ENCODE data around the gene TANC1. TPM values are rescaled to one million over a fixed set of nuclear protein-coding genes. Genes with fewer than 3 reads are reported as not detected.

Gene TANC1
- polyA plus RNA-seq, 2 donors = 18.1 to 21.4 TPM

DNA sequence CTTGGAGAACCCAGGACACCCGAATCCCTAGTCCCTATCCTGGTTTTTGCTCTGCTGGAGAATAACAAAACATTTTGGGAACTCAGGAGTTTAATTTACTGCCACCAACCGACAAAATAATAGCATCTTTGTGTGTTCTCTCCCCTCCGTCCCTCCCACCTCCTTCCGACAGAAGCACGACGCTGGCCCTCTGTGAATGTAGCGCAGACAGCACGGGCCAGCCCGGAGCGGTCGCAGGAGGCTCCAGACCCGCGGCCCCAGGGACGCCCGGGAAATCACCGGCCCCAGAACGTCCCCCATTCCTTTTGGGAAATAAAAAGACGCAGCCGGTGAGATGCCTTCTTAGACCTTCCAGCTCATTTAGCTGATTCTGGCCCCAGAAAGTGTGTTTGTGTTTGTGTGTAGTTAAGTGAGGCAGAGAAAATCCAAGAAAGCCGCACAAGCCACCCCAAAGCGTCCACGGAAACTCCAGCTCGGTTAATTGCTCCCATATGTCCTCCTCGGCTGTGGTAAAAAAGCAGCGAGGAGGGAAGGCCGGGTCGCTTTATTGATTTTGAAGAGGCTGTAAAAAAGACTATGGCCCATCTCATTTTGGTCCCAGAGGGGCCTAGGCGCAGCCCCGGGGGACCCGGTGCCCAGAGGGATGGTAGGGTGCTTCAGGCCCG, 577 bp upstream of the TANC1 start:
- Histone ChIP-seq H3K4me1 (ENCODE audit: control insufficient read depth in 2 of 2, insufficient read depth in 2 of 2, low read length in 1 of 2) (peaks cover 0 to 2% of the 10 kb centered on the region in 2 donors), H3K27me3 (ENCODE audit: control insufficient read depth in 1 of 2, insufficient read depth in 2 of 2, low read length in 2 of 2) (no peaks in the 10 kb centered on the region), H3K4me3 (ENCODE audit: low read depth in 1 of 2, low read length in 2 of 2) (peak overlapping the region; percentile 79 to 91), H3K9me3 (ENCODE audit: control insufficient read depth in 2 of 2, insufficient read depth in 1 of 2, low read depth in 1 of 2, low read length in 1 of 2) (no peaks in the 10 kb centered on the region), H3K27ac (ENCODE audit: low read depth in 2 of 2, low read length in 1 of 2) (peak overlapping the region; percentile 90 to 94), H3K36me3 (ENCODE audit: control insufficient read depth in 2 of 2, insufficient read depth in 2 of 2, low read length in 1 of 2) (no peaks in the 10 kb centered on the region)
- 4 to 5% methylated on average over 31 of the region's 31 CpGs for WGBS, 2 donors

DNA sequence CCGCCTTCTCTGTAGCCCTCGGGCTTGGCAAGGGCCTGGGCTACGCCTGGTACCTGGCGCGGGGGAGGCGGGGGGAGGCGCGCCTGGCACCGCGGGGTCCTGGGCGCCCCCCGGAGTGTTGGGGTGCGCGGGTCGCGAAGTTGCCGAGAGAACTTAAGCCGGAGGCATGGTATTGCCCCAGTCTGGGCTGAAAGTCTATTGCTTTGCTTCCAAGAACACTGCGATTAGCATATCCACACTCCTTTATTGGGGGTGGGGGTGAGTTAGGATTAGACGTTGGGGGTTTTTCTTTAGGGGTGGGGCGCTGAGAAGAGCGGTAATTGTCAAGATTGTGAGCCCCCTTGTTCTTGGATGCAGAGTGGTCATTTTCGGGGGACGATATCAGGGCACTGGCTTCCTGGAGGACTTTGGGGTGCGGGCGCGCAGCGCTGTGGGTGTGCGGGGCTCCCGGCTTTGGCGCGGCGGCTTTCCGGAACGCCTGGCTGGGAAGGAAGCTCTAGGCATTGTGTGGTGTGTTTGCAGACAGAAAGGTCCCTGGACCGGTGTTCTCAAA, 798 bp downstream of the TANC1 start:
- peaks cover 0 to 2% of the 10 kb centered on the region in 2 donors for H3K4me1 ChIP-seq (ENCODE audit: control insufficient read depth in 2 of 2, insufficient read depth in 2 of 2, low read length in 1 of 2)
- peak overlapping the region; percentile 90 to 94 for H3K27ac ChIP-seq (ENCODE audit: low read depth in 2 of 2, low read length in 1 of 2)
- H3K27me3 ChIP-seq (ENCODE audit: control insufficient read depth in 1 of 2, insufficient read depth in 2 of 2, low read length in 2 of 2) = no peaks in the 10 kb centered on the region
- peak overlapping the region; percentile 79 to 91 for H3K4me3 ChIP-seq (ENCODE audit: low read depth in 1 of 2, low read length in 2 of 2)
- H3K9me3 ChIP-seq (ENCODE audit: control insufficient read depth in 2 of 2, insufficient read depth in 1 of 2, low read depth in 1 of 2, low read length in 1 of 2) = no peaks in the 10 kb centered on the region
- WGBS, 2 donors = 1% methylated on average over 36 of the region's 36 CpGs
- no peaks in the 10 kb centered on the region for H3K36me3 ChIP-seq (ENCODE audit: control insufficient read depth in 2 of 2, insufficient read depth in 2 of 2, low read length in 1 of 2)

DNA sequence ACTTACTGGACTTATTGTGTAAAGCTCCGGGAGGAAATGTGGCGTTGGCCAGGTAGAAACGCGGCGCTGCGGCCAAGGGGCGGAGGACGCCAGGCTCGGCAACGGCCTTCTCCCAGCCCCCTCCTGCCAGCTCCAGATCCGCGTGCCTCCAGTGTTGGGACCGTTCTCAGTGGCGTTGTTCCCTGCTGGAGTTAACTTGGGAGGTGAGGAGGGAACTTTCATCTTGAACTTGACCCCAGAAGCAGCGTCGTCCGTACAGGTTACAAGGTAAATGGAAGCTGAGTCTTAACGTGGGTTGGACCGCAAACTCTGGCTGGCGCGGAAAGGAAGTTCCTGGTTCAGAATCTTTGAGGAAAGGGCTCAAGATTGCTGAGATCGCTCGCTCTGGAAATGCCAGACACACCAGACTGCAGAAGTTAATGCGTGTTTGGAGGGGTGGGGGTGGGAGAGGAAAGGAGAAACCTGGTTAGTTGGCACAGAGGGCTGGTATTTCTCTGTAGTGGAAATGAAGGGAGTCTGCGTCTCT, 1.3 kb downstream of the TANC1 start:
- Histone ChIP-seq H3K4me3 (ENCODE audit: low read depth in 1 of 2, low read length in 2 of 2) (peak overlapping the region; percentile 79 to 91), H3K36me3 (ENCODE audit: control insufficient read depth in 2 of 2, insufficient read depth in 2 of 2, low read length in 1 of 2) (no peaks in the 10 kb centered on the region), H3K27me3 (ENCODE audit: control insufficient read depth in 1 of 2, insufficient read depth in 2 of 2, low read length in 2 of 2) (no peaks in the 10 kb centered on the region), H3K27ac (ENCODE audit: low read depth in 2 of 2, low read length in 1 of 2) (peak overlapping the region; percentile 90 to 94), H3K9me3 (ENCODE audit: control insufficient read depth in 2 of 2, insufficient read depth in 1 of 2, low read depth in 1 of 2, low read length in 1 of 2) (no peaks in the 10 kb centered on the region), H3K4me1 (ENCODE audit: control insufficient read depth in 2 of 2, insufficient read depth in 2 of 2, low read length in 1 of 2) (peaks cover 0 to 2% of the 10 kb centered on the region in 2 donors)
- WGBS, 2 donors = 1% methylated on average over 25 of the region's 25 CpGs

DNA sequence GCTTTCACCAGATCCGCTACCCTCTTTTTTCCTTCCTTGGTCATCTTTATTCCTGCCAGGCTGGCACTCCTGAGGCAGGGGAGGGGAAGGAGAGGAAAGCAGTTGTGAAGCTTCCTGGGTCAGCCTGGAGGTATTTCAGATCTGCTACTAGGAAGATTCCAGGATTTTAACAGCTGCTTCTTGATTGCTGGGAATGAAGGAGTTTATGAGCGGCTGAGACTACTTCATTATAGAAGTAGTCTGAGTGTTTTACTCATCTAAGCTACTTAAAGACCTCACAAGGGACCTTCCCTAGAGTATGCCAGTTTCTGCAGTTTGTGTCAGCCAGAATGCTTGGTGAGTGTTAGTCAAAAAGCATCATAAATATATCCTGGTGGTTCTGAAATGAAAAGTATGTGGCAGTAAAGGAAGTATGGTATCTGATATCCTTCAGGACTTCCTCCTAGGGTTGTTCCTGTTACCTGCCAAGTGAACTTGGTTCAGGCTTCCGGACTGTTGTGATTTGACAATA, 1.9 kb downstream of the TANC1 start:
- peaks cover 0 to 2% of the 10 kb centered on the region in 2 donors for H3K4me1 ChIP-seq (ENCODE audit: control insufficient read depth in 2 of 2, insufficient read depth in 2 of 2, low read length in 1 of 2)
- peak overlapping the region; percentile 90 to 94 for H3K27ac ChIP-seq (ENCODE audit: low read depth in 2 of 2, low read length in 1 of 2)
- no peaks in the 10 kb centered on the region for H3K36me3 ChIP-seq (ENCODE audit: control insufficient read depth in 2 of 2, insufficient read depth in 2 of 2, low read length in 1 of 2)
- peak overlapping the region; percentile 79 to 91 for H3K4me3 ChIP-seq (ENCODE audit: low read depth in 1 of 2, low read length in 2 of 2)
- no peaks in the 10 kb centered on the region for H3K27me3 ChIP-seq (ENCODE audit: control insufficient read depth in 1 of 2, insufficient read depth in 2 of 2, low read length in 2 of 2)
- no peaks in the 10 kb centered on the region for H3K9me3 ChIP-seq (ENCODE audit: control insufficient read depth in 2 of 2, insufficient read depth in 1 of 2, low read depth in 1 of 2, low read length in 1 of 2)
- 15 to 19% methylated on average over 3 of the region's 3 CpGs for whole genome bisulfite sequencing, 2 donors

DNA sequence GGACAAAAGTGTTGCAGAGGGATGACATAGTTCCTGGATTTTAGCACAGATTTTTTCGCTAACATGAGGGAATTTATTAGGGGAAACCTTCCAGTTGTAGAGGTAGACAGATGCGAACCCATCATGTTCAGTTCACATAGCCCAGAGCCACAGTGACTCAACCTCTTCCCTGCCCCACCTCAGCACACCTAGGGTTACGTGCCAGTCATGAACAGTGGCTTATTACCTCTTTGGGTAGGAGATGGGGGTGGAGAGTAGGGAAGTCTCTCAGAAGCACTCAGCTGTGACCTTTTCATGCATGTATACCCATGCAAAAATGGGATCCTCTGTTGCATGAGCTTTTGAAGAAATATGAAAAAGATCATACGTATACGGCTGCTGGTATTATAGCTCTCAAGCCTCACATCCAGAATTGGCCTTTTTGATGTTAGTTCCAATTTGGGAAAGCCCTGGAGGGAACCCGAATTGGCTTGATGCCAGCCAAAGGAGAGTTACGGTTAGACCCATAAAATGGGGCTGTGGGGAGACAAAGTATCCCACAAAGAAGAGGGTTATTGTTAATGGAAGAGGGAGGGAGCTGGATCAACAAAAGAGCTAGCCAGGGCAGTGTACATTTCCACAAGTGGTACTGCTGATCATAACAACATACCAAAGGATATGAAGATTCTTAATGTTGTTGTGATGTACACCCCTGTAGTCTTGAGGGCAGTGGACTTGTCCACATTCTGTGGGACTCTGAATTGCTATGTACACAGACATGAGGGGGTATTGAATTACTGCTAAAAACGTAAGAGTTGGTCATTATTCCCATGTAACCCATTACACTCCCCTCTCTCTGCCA, 4.9 kb downstream of the TANC1 start:
- Histone ChIP-seq H3K27me3 (ENCODE audit: control insufficient read depth in 1 of 2, insufficient read depth in 2 of 2, low read length in 2 of 2) (no peaks in the 10 kb centered on the region), H3K4me1 (ENCODE audit: control insufficient read depth in 2 of 2, insufficient read depth in 2 of 2, low read length in 1 of 2) (peaks cover 0 to 2% of the 10 kb centered on the region in 2 donors), H3K9me3 (ENCODE audit: control insufficient read depth in 2 of 2, insufficient read depth in 1 of 2, low read depth in 1 of 2, low read length in 1 of 2) (no peaks in the 10 kb centered on the region), H3K27ac (ENCODE audit: low read depth in 2 of 2, low read length in 1 of 2) (no peak overlapping the region), H3K4me3 (ENCODE audit: low read depth in 1 of 2, low read length in 2 of 2) (no peak overlapping the region), H3K36me3 (ENCODE audit: control insufficient read depth in 2 of 2, insufficient read depth in 2 of 2, low read length in 1 of 2) (no peaks in the 10 kb centered on the region)
- 50 to 51% methylated on average over 8 of the region's 8 CpGs for WGBS, 2 donors

DNA sequence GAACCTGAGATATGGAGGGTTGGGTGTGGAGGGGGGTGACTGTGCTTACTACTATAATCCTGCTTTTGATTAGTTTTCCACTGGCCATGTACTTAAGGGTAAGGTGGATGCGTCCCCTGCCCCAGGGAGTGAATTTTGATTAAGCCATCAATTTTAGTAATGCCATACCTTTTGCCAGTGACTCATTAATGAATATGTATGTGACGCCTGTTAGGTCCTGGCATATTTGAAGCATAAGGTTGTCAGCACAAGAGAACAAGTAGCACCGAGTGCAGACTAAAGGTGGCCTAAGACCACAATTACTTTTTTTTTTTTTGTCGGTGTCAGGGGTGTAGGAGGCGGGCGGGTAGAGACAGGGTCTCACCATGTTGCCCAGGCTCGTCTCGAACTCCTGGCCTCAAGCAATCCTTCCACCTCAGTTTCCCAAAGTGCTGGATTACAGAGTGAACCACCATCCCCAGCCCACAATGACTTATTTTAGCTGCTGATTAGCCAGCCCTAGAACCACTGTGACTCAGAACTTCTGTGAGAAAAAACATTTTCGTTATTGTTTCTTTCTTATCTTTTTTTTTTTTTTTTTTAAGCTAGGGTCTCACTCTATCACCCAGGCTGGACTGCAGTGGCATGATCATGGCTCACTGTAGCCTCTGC, 7.0 kb downstream of the TANC1 start:
- H3K4me3 ChIP-seq (ENCODE audit: low read depth in 1 of 2, low read length in 2 of 2) = no peak overlapping the region
- no peak overlapping the region for H3K27ac ChIP-seq (ENCODE audit: low read depth in 2 of 2, low read length in 1 of 2)
- H3K9me3 ChIP-seq (ENCODE audit: control insufficient read depth in 2 of 2, insufficient read depth in 1 of 2, low read depth in 1 of 2, low read length in 1 of 2) = no peaks in the 10 kb centered on the region
- H3K27me3 ChIP-seq (ENCODE audit: control insufficient read depth in 1 of 2, insufficient read depth in 2 of 2, low read length in 2 of 2) = no peaks in the 10 kb centered on the region
- peaks cover 0 to 2% of the 10 kb centered on the region in 2 donors for H3K4me1 ChIP-seq (ENCODE audit: control insufficient read depth in 2 of 2, insufficient read depth in 2 of 2, low read length in 1 of 2)
- H3K36me3 ChIP-seq (ENCODE audit: control insufficient read depth in 2 of 2, insufficient read depth in 2 of 2, low read length in 1 of 2) = no peaks in the 10 kb centered on the region
- 73 to 84% methylated on average over 9 of the region's 9 CpGs for WGBS, 2 donors

DNA sequence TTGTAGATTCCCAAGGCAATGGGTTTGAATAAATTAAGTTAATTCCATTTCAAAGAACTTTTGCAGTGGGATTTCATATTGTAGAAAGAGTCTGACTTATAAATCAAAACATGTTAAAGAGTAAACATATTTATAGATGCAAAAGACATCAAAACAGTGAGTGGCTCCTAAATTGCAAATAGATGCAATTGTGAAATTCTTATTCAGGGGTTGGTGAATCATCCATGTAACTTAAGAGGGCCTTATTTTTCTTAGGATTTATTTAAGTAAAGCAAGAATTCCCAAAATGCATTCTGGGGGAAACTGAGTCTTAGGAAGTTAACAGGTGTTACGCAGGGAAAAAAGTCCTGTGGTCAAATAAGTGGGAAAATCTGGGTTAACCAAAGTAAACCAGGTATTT, 11.3 kb downstream of the TANC1 start:
- peaks cover 0 to 2% of the 10 kb centered on the region in 2 donors for H3K4me1 ChIP-seq (ENCODE audit: control insufficient read depth in 2 of 2, insufficient read depth in 2 of 2, low read length in 1 of 2)
- 97 to 99% methylated on average over 1 of the region's 1 CpG for WGBS, 2 donors
- H3K9me3 ChIP-seq (ENCODE audit: control insufficient read depth in 2 of 2, insufficient read depth in 1 of 2, low read depth in 1 of 2, low read length in 1 of 2) = no peaks in the 10 kb centered on the region

DNA sequence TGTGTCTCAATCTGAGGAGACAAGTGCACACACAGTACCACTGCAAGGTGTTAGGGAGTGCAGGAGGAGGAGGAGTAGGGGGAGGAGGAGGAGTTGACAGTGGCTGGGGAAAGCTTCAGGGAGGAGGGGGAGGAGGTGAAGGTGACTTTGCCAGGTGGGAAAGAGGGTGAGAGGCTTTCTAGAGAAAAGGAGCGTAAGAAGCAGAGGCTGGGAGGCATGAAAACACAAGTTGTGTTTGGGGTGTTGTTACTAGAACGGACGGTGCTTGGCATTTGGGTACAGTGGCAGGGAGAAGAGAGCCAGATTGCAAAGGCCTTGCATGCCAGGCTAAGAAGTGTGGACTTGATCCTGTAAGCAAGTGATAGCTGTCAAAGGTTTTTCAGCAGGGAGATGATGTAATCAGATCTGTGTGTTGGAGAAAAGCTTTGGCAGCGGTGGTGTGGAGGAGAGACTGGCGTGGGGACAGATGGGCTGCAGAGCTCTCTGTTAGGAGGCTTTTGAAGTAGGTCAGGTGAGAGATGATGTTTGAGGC, 16.2 kb downstream of the TANC1 start:
- Histone ChIP-seq H3K36me3 (ENCODE audit: control insufficient read depth in 2 of 2, insufficient read depth in 2 of 2, low read length in 1 of 2) (no peaks in the 10 kb centered on the region), H3K4me1 (ENCODE audit: control insufficient read depth in 2 of 2, insufficient read depth in 2 of 2, low read length in 1 of 2) (peaks cover 0 to 2% of the 10 kb centered on the region in 2 donors), H3K9me3 (ENCODE audit: control insufficient read depth in 2 of 2, insufficient read depth in 1 of 2, low read depth in 1 of 2, low read length in 1 of 2) (no peaks in the 10 kb centered on the region), H3K27me3 (ENCODE audit: control insufficient read depth in 1 of 2, insufficient read depth in 2 of 2, low read length in 2 of 2) (no peaks in the 10 kb centered on the region), H3K4me3 (ENCODE audit: low read depth in 1 of 2, low read length in 2 of 2) (no peak overlapping the region), H3K27ac (ENCODE audit: low read depth in 2 of 2, low read length in 1 of 2) (no peak overlapping the region)
- WGBS, 2 donors = 31 to 34% methylated on average over 5 of the region's 5 CpGs

More for the DNA sequence above, 11.3 kb downstream of the TANC1 start:
- H3K27me3 ChIP-seq (ENCODE audit: control insufficient read depth in 1 of 2, insufficient read depth in 2 of 2, low read length in 2 of 2) = no peaks in the 10 kb centered on the region
- H3K4me3 ChIP-seq (ENCODE audit: low read depth in 1 of 2, low read length in 2 of 2) = no peak overlapping the region
- no peaks in the 10 kb centered on the region for H3K36me3 ChIP-seq (ENCODE audit: control insufficient read depth in 2 of 2, insufficient read depth in 2 of 2, low read length in 1 of 2)
- H3K27ac ChIP-seq (ENCODE audit: low read depth in 2 of 2, low read length in 1 of 2) = no peak overlapping the region

DNA sequence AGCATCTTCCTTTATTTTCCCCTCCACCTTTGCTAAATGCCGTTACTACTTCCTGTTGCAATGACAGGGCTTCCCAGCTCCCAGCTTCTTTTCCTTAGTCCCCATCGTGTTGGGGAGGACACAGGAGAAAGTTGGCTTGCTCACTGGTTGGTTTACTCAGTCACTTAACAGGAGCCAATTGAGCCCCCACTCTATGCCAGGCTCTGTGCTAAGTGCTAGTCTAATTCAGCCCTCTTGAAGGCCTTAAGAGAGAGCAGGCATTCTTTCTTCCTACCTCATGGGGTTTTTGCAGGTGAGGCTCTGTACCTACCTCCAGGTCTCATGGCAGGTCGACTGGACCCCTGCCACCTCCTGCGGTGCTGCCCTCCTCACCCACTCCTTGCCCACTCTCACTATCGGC, 20.1 kb downstream of the TANC1 start:
- H3K9me3 ChIP-seq (ENCODE audit: control insufficient read depth in 2 of 2, insufficient read depth in 1 of 2, low read depth in 1 of 2, low read length in 1 of 2) = no peaks in the 10 kb centered on the region
- H3K27ac ChIP-seq (ENCODE audit: low read depth in 2 of 2, low read length in 1 of 2) = no peak overlapping the region
- H3K27me3 ChIP-seq (ENCODE audit: control insufficient read depth in 1 of 2, insufficient read depth in 2 of 2, low read length in 2 of 2) = no peaks in the 10 kb centered on the region
- no peaks in the 10 kb centered on the region for H3K4me1 ChIP-seq (ENCODE audit: control insufficient read depth in 2 of 2, insufficient read depth in 2 of 2, low read length in 1 of 2)
- no peak overlapping the region for H3K4me3 ChIP-seq (ENCODE audit: low read depth in 1 of 2, low read length in 2 of 2)
- no peaks in the 10 kb centered on the region for H3K36me3 ChIP-seq (ENCODE audit: control insufficient read depth in 2 of 2, insufficient read depth in 2 of 2, low read length in 1 of 2)
- 66 to 71% methylated on average over 5 of the region's 5 CpGs for WGBS, 2 donors

Measured in esophagus (tissue), 2 donors.